Choroid plexus epithelial cell (primary cell): ENCODE data around the gene EML5.

Experiments
- DNase-seq: peaks from one replicate; pipeline ENCODE4 v3.0.0-alpha.2; 2010; ENCODE audit warnings: low read depth
- H3K4me3 ChIP-seq: 2 replicates; pipeline ENCODE4 v1.5.1; 2011; ENCODE audit warnings: low read depth, mild to moderate bottlenecking, control low read depth, low read length, moderate library complexity
- TF ChIP-seq, protein P1 (sequence below): conservative IDR thresholded peaks from 2 replicates; pipeline ENCODE4 v1.5.1; 2011; ENCODE audit warnings: low read depth, mild to moderate bottlenecking, control low read depth, inconsistent platforms, low read length, moderate library complexity

The EML5 gene

DNA sequence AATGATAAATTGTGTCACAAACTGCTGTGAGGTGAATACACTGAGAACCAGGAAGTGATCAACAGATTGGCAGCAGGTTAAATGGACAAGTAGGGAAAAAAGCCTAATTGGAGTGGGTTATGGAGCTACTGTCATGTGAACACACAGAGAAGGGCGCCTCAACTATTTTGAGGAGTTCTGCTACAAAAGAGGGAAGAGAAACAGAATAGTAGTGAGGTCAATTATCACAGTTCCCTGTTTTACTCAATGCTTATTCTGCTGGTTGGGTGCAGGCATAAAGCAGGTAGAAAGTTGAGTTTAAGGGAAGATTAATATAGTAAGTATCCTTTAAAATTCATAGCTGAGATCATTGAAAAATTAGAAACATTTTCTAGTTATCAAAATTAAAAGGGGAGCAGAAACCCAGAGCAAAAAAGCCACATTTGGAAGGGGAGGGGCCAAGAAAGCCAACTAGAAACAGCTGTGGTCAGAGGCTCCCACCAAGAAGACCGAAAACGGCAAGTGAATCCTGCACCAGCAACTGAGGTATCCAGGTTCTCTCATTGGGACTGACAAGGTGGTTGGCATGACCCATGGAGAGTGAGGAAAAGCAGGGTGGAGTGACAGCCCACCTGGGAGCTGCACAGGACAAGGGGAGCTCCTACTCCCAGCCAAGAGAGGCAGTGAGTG, 124.2 kb downstream of the EML5 start:
- H3K4me3 ChIP-seq = no peak overlapping the region
- DNase-seq = no peak
- TF ChIP-seq, protein P1, sequence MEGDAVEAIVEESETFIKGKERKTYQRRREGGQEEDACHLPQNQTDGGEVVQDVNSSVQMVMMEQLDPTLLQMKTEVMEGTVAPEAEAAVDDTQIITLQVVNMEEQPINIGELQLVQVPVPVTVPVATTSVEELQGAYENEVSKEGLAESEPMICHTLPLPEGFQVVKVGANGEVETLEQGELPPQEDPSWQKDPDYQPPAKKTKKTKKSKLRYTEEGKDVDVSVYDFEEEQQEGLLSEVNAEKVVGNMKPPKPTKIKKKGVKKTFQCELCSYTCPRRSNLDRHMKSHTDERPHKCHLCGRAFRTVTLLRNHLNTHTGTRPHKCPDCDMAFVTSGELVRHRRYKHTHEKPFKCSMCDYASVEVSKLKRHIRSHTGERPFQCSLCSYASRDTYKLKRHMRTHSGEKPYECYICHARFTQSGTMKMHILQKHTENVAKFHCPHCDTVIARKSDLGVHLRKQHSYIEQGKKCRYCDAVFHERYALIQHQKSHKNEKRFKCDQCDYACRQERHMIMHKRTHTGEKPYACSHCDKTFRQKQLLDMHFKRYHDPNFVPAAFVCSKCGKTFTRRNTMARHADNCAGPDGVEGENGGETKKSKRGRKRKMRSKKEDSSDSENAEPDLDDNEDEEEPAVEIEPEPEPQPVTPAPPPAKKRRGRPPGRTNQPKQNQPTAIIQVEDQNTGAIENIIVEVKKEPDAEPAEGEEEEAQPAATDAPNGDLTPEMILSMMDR = no peak

DNA sequence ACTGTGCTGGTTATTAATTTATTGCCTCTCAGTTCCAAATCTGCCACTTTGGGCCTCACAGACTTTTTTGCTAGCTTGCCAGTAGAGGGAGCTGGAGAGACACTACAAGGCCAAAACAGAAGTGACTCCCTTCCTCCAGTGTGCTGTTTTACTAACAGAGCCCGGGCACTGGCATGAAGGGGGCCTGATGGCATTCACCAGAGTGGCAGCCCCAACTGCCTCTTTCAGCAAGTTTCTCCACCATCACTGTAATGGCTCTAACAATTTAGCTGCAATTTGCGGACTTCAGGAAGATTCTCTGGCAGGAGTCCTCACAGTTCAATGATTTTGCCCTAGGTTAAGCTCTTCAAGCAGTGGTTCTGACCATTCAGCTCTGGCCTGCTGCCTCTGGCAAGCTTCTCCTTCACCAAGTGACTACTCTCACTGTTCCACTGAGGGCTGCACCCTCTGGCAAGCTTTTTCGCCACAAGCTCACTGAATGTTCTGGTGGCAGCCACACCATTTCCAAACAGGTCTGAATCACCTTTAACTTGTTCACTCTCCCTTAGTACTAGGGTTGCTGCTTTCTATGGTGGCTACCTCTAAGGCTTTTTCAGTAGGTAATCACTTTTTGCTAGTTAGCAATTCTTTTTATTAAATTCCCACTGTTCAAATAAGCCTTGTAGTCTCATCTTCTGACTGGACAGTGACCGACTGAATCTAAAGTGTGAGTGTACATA, 125.0 kb downstream of the EML5 start:
- DNase-seq = peak; percentile 90
- no peak overlapping the region for H3K4me3 ChIP-seq
- TF ChIP-seq, protein P1 = peak; percentile 96

GRCh38 chr14:88660056-88660455, 132.7 kb downstream of the EML5 start:
- DNase-seq = peak; percentile 58
- TF ChIP-seq, protein P1 = no peak
- no peak overlapping the region for H3K4me3 ChIP-seq

- no peak overlapping the region for H3K4me3 ChIP-seq
- DNase-seq = no peak
- TF ChIP-seq, protein P1 = no peak
Measured at GRCh38 chr14:88639221-88639620, 153.5 kb downstream of the EML5 start.

GRCh38 chr14:88632512-88632911, 160.2 kb downstream of the EML5 start:
- TF ChIP-seq, protein P1 = no peak
- no peak for DNase-seq
- H3K4me3 ChIP-seq = no peak overlapping the region

DNA sequence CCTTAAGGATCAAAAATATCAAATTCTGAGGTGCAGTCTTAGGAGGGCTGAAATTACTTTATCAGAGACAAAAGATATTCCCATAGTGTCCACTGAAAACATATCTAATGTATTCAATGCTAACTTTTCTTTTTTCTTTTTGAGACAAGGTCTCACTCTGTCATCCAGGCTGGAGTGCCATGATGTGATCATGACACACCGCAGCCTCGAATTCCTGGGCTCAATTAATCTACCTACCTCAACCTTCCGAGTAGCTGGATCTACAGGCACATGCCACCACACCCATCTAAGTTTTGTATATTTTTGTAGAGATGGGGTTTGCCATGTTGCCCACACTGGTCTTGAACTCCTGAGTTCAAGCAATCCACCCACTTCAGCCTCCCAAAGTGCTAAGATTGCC, 161.7 kb downstream of the EML5 start:
- H3K4me3 ChIP-seq = no peak overlapping the region
- TF ChIP-seq, protein P1 = no peak
- DNase-seq = no peak

DNA sequence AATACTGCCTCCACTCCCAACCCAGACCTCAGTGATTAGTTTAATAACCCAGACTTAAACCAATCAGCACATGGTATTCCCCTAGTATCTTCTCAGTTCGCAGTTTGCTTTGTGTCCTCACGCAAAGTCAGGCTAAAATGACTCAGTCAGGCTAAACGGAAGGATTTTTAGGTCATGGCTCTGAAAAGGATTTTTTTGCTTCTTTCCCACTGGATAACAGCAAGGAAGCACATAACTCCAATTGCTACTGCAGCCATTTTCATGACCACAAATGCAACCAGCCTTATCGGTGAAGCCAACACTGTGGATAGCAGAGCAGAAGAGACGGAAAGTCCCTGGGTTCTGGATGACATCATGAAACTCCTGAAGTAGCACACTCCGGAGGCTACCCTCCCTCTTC, 162.2 kb downstream of the EML5 start:
- DNase-seq = peak; percentile 70
- TF ChIP-seq, protein P1 = no peak
- no peak overlapping the region for H3K4me3 ChIP-seq
